GM12875 (cell line): ENCODE measurements around the gene PEX7.

Experiments used
- H3K4me3 ChIP-seq: one replicate; pipeline ENCODE4 v1.5.1; 2011; ENCODE audit warnings: low read depth, low read length, control low read depth
- TF ChIP-seq, protein P1 (sequence below): IDR thresholded peaks from 2 replicates; pipeline ENCODE4 v1.5.1; 2011; ENCODE audit warnings: low read depth, mild to moderate bottlenecking, control low read depth, inconsistent platforms, low read length, moderate library complexity, borderline replicate concordance; ENCODE audit not compliant: insufficient read depth

Gene PEX7

DNA sequence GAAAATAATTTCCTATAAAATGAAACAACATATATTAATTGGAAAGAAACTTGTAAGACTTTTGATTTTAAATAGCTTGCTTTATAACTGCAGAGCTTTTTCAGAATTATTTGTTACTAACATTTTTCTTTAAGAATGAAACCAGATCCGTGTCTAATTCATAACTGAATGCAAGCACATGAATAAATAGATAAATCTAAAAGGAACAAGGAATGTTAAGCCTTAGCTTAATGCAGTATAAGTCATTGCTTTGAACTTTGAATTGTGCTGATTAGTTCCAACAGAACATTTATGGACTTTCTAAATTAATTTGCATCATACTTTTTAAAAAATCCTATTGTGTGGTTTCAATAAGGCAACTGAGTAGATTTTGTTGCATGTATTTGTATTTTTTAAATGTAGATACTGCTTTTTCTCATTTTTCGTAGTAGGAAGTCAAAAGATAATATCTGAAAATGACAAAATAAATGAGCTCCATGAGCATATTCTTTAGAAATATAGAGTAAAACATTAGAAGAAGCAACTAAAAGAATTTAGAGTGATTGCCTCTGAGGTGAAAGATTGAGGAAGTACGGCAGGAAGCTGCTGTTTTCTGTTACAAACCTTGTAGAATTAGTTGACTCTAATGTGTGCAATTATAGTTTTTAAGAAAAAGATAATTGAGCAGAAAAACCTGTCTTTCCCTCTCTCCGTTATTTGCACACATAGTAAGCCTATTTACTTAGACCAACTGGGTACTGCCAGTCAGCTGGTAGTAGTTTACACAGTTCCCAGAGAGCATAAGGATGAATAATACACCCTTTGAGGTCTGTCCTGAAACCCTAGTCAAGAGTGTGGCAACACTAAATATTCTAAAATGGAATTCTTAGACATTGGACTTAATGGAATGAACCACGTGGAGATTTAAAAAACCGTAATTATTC lies 67.1 kb downstream of the PEX7 start:
- no peak overlapping the region for H3K4me3 ChIP-seq
- TF ChIP-seq, protein P1, sequence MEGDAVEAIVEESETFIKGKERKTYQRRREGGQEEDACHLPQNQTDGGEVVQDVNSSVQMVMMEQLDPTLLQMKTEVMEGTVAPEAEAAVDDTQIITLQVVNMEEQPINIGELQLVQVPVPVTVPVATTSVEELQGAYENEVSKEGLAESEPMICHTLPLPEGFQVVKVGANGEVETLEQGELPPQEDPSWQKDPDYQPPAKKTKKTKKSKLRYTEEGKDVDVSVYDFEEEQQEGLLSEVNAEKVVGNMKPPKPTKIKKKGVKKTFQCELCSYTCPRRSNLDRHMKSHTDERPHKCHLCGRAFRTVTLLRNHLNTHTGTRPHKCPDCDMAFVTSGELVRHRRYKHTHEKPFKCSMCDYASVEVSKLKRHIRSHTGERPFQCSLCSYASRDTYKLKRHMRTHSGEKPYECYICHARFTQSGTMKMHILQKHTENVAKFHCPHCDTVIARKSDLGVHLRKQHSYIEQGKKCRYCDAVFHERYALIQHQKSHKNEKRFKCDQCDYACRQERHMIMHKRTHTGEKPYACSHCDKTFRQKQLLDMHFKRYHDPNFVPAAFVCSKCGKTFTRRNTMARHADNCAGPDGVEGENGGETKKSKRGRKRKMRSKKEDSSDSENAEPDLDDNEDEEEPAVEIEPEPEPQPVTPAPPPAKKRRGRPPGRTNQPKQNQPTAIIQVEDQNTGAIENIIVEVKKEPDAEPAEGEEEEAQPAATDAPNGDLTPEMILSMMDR: no peak

DNA sequence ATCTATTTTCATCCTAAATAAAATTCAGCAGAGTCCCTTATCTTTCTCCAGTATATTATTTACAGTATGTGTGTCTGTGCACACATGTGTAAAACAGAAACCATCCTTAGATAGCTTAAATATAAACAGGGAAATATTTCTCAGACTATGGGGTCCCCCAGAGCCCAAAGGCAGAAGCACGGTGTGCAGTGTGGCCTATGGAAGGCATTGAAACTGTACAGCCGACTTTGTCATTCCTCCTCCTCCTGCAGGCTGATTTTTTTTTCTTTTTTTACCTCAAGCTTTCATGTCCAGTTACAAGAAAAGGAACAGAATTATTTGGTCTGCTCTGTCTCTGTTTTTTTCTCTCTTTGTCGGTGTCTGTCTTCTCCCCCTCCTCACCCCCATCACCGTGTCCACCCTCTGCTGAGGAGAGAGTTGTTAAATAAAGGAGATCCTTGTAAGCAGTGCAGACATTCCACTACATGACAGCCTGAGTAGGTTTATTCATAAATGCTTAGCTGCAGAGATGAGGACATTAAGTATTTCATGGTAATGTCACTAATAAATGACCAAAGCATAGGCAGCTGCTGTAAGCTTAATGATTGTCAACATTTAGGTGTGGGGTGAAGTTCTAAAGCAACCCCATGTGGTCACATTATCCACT lies 67.9 kb downstream of the PEX7 start:
- TF ChIP-seq, protein P1: no peak
- no peak overlapping the region for H3K4me3 ChIP-seq

DNA sequence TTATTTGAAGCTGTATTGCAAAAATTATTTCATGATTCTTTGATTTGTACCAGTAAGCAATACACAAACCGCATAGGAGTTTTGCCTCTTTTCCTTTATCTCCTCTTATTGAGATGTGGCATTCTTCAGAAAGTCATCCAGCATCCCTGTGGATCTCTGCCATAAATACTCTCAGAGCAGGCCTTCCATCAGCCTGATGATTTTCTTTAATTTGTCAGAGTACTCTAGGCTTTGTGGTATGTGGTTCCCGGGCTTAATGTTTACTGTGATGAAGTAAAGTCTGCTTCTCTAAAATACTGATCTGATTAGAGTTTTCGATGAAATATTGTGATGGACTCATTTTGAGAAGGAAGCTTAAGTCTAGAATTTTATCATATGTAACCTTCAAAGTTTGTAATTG lies 68.6 kb downstream of the PEX7 start:
- H3K4me3 ChIP-seq: no peak overlapping the region
- TF ChIP-seq, protein P1: no peak

DNA sequence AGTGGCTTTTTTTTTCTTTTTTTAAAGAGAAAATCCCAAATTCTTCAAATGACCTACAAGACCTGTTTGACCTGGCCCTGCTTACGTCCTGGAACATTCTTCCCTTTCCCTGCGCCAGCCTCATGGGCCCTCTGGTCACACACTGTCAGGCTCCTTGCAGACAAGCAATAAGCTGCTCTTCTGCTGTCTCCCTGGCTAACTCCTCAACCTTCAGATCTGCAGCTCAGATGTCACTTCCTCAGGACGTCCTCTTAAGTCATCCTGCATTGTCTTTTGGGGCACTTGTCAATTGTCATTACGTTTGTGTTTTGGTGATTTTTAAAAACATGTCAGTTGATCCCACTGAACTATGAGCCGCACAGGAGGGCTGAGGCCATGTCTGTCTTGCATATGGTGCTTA lies 70.8 kb downstream of the PEX7 start:
- TF ChIP-seq, protein P1: no peak

DNA sequence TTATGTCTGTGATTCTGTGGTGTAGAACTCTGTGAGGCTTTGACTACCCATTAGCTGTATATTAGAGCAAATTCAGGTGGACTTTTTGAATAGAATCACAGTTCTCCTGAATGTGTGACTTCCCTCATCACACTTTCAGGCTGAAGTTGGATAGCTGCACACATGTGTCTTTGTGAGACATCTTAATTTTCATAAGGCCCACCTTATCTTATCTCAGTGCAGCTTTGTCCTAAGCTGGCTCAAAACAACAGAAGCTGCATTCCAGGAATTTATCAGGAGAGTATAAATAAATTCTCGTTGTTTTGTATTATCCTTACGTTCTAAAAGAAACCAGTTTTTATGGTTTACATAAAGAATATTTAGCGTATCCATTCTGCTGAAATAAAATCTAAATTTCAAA lies 73.5 kb downstream of the PEX7 start:
- no peak overlapping the region for H3K4me3 ChIP-seq
- TF ChIP-seq, protein P1: no peak

More for the DNA sequence above, 70.8 kb downstream of the PEX7 start:
- H3K4me3 ChIP-seq: no peak overlapping the region

DNA sequence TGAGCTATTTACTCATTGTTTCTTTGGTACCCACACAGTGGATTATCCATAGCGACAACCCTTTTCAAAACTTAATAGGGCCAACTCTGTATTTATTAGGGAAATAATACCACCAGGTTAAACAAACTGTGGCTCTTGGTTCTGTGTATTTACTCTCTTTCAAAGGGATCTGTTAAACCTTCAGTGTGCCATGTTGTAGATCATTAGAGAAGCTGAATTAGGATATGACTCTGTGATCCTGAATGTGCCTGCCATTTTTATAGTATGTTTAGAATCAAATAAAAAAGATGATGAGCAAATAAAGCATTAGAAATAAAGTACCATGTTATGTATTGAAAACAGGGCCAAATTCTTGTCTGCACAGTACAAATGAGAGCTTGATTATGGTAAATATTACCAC lies 74.7 kb downstream of the PEX7 start:
- TF ChIP-seq, protein P1: no peak
- H3K4me3 ChIP-seq: no peak overlapping the region
